Calu3 (cell line): ENCODE results near the gene PIGA. TPM values are rescaled to one million over a fixed set of nuclear protein-coding genes. Genes with fewer than 3 reads are reported as not detected.
"Not testable (repeated sequence)": the region's sequence is repeated elsewhere in the genome, so short reads cannot be mapped to it uniquely, and the experiment has no call there.

Source experiments
- BruUV-seq: library from RNA; stranded (reverse); fragments of 400-500 nt; replicated peaks from 2 replicates; lab custom pipeline; 2021; lab: Mats Ljungman, UMichigan
- CTCF ChIA-PET: fragments of 300-600 bp; sonication (Branson Sonifier 250); formaldehyde crosslinking; loops from one replicate; lab custom pipeline; 2022; ENCODE audit warnings: antibody characterized with exemption; lab: Charles Lee
- DNase-seq: peaks from one replicate; pipeline ENCODE4 v3.0.0; 2022
- H3K27ac Mint-ChIP-seq: one replicate; pipeline ENCODE4 v1.8.0; 2022; ENCODE audit warnings: mixed read lengths; ENCODE audit not compliant: unreplicated experiment
- H3K27me3 Mint-ChIP-seq: one replicate; pipeline ENCODE4 v1.8.0; 2022; ENCODE audit warnings: mixed read lengths; ENCODE audit not compliant: unreplicated experiment
- H3K36me3 Mint-ChIP-seq: one replicate; pipeline ENCODE4 v1.8.0; 2022; ENCODE audit warnings: mild to moderate bottlenecking, moderate library complexity, mixed read lengths; ENCODE audit not compliant: insufficient read depth, unreplicated experiment
- H3K4me1 Mint-ChIP-seq: one replicate; pipeline ENCODE4 v1.8.0; 2022; ENCODE audit warnings: mild to moderate bottlenecking, low read depth, mixed read lengths; ENCODE audit not compliant: unreplicated experiment
- H3K4me3 Mint-ChIP-seq: one replicate; pipeline ENCODE4 v1.8.0; 2022; ENCODE audit warnings: mild to moderate bottlenecking, low read depth, moderate library complexity, mixed read lengths; ENCODE audit not compliant: unreplicated experiment
- H3K9me3 Mint-ChIP-seq: one replicate; pipeline ENCODE4 v1.8.0; 2022; ENCODE audit warnings: low read depth, mixed read lengths; ENCODE audit not compliant: unreplicated experiment
- intact Hi-C: fragments of 100-400 bp; cut with micrococcal nuclease; formaldehyde crosslinking; loops from one replicate; pipeline ENCODE4 v1.10.0; 2022; ENCODE audit not compliant: unreplicated experiment
- total RNA-seq: library from RNA; stranded (reverse); gene quantifications from 2 replicates; pipeline ENCODE4 v1.2.3, GENCODE V29; 2022
- TF ChIP-seq, protein P1 (sequence below): fragments of 200-600 bp; IDR thresholded peaks from one replicate; pipeline ENCODE4 v1.8.0; 2022; ENCODE audit warnings: antibody characterized with exemption; ENCODE audit not compliant: unreplicated experiment

The PIGA gene
- total RNA-seq, 1 experiment from 2014 or later: 34.4 TPM

- intact Hi-C loops: no loop called here
- CTCF ChIA-PET: no interaction called here
- TF ChIP-seq, protein P1, sequence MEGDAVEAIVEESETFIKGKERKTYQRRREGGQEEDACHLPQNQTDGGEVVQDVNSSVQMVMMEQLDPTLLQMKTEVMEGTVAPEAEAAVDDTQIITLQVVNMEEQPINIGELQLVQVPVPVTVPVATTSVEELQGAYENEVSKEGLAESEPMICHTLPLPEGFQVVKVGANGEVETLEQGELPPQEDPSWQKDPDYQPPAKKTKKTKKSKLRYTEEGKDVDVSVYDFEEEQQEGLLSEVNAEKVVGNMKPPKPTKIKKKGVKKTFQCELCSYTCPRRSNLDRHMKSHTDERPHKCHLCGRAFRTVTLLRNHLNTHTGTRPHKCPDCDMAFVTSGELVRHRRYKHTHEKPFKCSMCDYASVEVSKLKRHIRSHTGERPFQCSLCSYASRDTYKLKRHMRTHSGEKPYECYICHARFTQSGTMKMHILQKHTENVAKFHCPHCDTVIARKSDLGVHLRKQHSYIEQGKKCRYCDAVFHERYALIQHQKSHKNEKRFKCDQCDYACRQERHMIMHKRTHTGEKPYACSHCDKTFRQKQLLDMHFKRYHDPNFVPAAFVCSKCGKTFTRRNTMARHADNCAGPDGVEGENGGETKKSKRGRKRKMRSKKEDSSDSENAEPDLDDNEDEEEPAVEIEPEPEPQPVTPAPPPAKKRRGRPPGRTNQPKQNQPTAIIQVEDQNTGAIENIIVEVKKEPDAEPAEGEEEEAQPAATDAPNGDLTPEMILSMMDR: no peak
- BruUV-seq: no TSS peak
- H3K27ac Mint-ChIP-seq: no peak within 1 kb of the TSS
- H3K4me1 Mint-ChIP-seq: no peaks in the 10 kb centered on the region
- H3K9me3 Mint-ChIP-seq: no peaks in the 10 kb centered on the region
- peaks cover 5% of the 10 kb centered on the region for H3K36me3 Mint-ChIP-seq
- H3K27me3 Mint-ChIP-seq: no peaks in the 10 kb centered on the region
- no peak for DNase-seq
- H3K4me3 Mint-ChIP-seq: no peak within 1 kb of the TSS
Measured at GRCh38 chrX:15315509-15315908, 19.8 kb downstream of the PIGA start, which contains the start of gene ASB11. Gene ASB11 (minus strand): TSS chrX:15315640. CDS start chrX:15315605, 35 bp downstream.

DNA sequence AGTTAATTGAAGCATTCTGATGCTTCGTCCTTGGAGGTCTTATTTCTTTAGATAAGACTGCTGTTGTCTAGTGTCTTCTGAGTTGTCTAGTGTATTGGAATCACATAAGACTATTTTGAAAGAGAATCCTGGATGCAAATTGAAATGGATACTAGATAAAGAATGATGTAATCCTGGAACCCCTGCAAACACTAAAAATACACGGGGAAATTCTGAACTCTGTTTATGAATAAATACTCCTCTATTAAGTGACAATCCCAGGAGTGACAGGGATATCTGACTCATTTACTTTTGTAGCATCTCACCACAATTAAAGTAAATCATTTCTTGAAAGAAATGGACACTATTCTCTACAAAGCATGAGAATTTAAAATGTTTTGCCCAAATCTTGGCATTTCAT is 20.9 kb downstream of the PIGA start:
- Mint-ChIP-seq H3K4me1 (no peaks in the 10 kb centered on the region), H3K36me3 (peaks cover 5% of the 10 kb centered on the region), H3K4me3 (no peak overlapping the region), H3K9me3 (no peaks in the 10 kb centered on the region), H3K27me3 (no peaks in the 10 kb centered on the region), H3K27ac (no peak overlapping the region)
- TF ChIP-seq, protein P1: no peak
- CTCF ChIA-PET: no interaction called here
- BruUV-seq: no TSS peak
- no peak for DNase-seq
- intact Hi-C loops: no loop called here

- H3K27ac Mint-ChIP-seq: no peak overlapping the region
- H3K9me3 Mint-ChIP-seq: no peaks in the 10 kb centered on the region
- TF ChIP-seq, protein P1: no peak
- no peaks in the 10 kb centered on the region for H3K36me3 Mint-ChIP-seq
- CTCF ChIA-PET: interaction anchor here (0.7 kb wide), 1 partner anchor 1212 kb away, joined by 3 read pairs; no protein-coding TSS in a partner anchor
- BruUV-seq: no TSS peak
- no peak for DNase-seq
- no peak overlapping the region for H3K4me3 Mint-ChIP-seq
- no peaks in the 10 kb centered on the region for H3K4me1 Mint-ChIP-seq
- no peaks in the 10 kb centered on the region for H3K27me3 Mint-ChIP-seq
- intact Hi-C loops: no loop called here
Measured at GRCh38 chrX:15311119-15311518, 24.2 kb downstream of the PIGA start.

DNA sequence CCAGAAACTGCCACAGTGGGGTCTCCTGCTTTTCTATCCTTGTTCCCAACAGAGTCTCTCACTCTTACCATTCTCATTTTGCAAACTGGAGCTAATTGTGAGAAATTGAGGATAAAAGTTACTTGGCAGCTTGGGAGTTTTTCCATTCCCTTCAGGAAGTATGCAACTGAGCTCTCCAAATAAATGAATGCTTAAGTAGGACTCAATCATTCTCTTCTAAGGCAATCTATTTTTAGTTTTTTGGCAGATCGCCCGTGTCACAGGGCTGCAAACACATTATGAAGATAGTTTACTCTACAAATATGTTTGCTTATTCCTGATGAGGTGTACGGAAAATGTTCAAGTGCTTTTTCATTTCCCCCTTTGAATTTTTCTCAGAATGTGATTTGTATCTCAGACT is 25.2 kb downstream of the PIGA start:
- intact Hi-C loops: no loop called here
- TF ChIP-seq, protein P1: no peak
- Mint-ChIP-seq H3K27ac (peak overlapping the region; percentile 54), H3K36me3 (no peaks in the 10 kb centered on the region), H3K4me3 (no peak overlapping the region), H3K4me1 (no peaks in the 10 kb centered on the region), H3K9me3 (no peaks in the 10 kb centered on the region), H3K27me3 (no peaks in the 10 kb centered on the region)
- no TSS peak for BruUV-seq
- CTCF ChIA-PET: no interaction called here
- DNase-seq: peak; percentile 33

DNA sequence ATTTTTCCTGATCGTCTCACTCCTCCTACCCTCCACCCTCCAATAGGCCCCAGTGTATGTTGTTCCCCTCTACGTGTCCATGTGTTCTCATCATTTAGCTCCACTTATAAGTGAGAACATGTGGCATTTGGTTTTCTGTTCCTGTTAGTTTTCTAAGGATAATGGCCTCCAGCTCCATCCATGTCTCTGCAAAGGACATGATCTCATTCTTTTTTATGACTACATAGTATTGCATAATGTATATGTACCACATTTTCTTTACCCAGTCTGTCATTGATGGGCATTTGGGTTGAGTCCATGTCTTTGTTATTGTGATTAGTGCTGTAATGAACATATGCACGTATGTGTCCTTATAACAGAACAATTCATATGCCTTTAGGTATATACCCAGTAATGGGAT is 29.4 kb downstream of the PIGA start:
- intact Hi-C loops, H3K36me3 Mint-ChIP-seq, H3K27me3 Mint-ChIP-seq, DNase-seq, H3K27ac Mint-ChIP-seq, BruUV-seq, CTCF ChIA-PET, H3K4me3 Mint-ChIP-seq, H3K9me3 Mint-ChIP-seq: not testable (repeated sequence)
- H3K4me1 Mint-ChIP-seq: peaks cover 13% of the 10 kb centered on the region
